T-helper 1 cell treated with Interleukin-12 subunit alpha and Interleukin-12 subunit beta and Interleukin-4 antibody, amounts not matched to agents 30 μg/mL and 1 μg/mL, for 36 hours (primary cell): ENCODE data around the gene PARN.

Experiments used
- H3K27ac Mint-ChIP-seq: one replicate; pipeline ENCODE4 v1.8.0; 2021; ENCODE audit warnings: mild to moderate bottlenecking, mixed read lengths
- H3K27me3 Mint-ChIP-seq: one replicate; pipeline ENCODE4 v1.8.0; 2021; ENCODE audit warnings: low read depth, mixed read lengths
- H3K36me3 Mint-ChIP-seq: one replicate; pipeline ENCODE4 v1.8.0; 2021; ENCODE audit warnings: low read depth, mixed read lengths
- H3K4me1 Mint-ChIP-seq: one replicate; pipeline ENCODE4 v1.8.0; 2021; ENCODE audit warnings: low read depth, mixed read lengths
- H3K4me3 Mint-ChIP-seq: one replicate; pipeline ENCODE4 v1.8.0; 2021; ENCODE audit warnings: mild to moderate bottlenecking, moderate library complexity, mixed read lengths
- H3K9me3 Mint-ChIP-seq: one replicate; pipeline ENCODE4 v1.8.0; 2021; ENCODE audit warnings: mixed read lengths

The PARN gene

DNA sequence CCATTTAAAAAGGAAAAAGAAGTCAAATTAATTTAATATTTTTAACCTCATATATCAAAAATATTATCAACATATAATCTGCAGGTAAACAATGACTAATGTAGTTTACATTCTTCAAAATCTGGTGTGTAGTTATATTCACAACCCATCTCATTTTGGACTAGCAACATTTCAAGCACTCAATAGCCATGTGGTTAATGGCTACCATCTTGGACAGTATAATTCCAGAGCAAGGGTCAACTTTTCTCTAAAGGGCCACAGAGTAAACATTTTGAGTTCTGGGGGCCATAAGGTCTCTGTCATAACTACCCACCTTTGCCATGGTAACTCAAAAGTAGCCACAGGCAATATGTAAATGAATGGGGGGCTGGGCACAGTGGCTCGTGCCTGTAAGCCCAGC lies 153.9 kb downstream of the PARN start:
- peaks cover 11% of the 10 kb centered on the region for H3K9me3 Mint-ChIP-seq
- peaks cover 21% of the 10 kb centered on the region for H3K36me3 Mint-ChIP-seq
- no peak overlapping the region for H3K4me3 Mint-ChIP-seq
- H3K4me1 Mint-ChIP-seq, result no peaks in the 10 kb centered on the region
- H3K27me3 Mint-ChIP-seq, result no peaks in the 10 kb centered on the region
- no peak overlapping the region for H3K27ac Mint-ChIP-seq

DNA sequence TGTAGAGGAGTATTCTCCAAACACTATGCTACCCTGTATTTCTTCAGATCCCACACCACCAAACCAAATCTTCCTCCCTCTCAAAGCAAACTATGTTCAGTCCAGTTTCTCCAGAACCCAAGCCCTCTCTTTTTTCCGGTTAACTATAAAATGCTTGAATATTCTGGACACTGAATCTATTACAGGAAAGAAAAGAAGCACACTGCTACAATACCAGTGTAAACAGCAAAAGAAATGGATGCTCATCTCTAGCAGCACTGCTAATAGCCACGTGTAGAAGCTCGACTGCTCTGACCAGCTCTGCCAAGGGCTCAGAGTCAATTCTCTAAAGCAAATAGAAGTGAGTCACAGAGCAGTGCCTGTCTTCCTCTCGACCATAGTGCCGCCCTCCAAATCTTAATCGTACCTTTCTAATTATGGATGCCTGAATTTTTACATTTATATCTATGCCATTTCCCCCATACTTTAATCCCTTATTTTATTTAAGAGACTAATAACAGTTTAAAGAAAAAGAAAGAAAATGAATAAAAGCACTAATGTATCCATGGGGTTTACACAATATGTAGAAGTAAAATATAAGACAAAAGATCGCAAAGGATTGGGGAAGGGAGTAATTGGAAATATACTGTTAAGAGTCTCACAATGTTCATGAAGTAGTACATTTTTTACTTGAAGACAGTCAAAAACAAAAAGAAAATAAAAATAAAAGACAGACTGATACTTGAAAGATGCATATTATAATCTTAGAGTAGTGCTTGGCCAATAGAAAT lies 154.5 kb downstream of the PARN start:
- Mint-ChIP-seq H3K4me3 (no peak overlapping the region), H3K9me3 (peaks cover 11% of the 10 kb centered on the region), H3K4me1 (no peaks in the 10 kb centered on the region), H3K27ac (no peak overlapping the region), H3K36me3 (peaks cover 21% of the 10 kb centered on the region), H3K27me3 (no peaks in the 10 kb centered on the region)

DNA sequence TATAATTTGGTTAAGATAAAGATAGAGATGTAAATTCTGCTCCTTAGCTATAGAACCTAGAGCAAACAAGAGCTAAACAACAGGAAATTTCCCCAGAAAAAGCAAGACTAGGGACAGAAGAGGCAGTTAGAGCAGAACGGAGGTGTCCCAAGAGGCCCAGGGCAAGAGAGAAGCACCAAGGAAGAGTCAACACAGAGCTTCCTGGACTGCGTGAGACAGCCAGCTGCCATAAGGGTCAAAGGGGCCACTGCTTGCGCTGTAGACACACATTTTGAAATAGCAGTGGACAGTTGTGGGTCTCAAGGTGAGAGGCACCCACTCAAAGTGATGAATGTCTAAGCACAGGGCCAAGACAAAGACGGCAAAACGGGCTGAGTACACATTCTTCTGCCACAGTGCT lies 156.6 kb downstream of the PARN start:
- Mint-ChIP-seq H3K4me1 (no peaks in the 10 kb centered on the region), H3K36me3 (peaks cover 9% of the 10 kb centered on the region), H3K4me3 (no peak overlapping the region), H3K9me3 (peaks cover 3% of the 10 kb centered on the region), H3K27me3 (no peaks in the 10 kb centered on the region), H3K27ac (no peak overlapping the region)

DNA sequence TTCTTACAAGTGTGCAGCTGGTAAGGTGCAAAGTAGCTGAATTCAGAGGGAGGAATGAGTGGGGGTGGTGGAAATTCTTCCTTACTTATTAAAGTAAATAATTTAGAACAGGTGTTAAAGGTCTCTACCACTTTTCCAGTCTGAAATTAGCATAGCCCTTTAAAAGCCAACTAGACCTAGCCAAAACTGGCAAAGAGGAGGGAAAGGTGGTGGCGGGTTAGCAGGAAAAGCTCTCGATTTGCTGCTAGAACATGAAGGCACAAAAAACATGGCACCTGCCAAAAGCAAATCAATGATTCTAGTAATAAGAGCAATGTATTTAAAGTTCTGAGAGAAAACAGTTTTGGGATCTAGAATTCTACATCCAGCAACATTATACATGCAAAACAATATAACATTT lies 157.7 kb downstream of the PARN start:
- Mint-ChIP-seq H3K4me1 (no peaks in the 10 kb centered on the region), H3K36me3 (peaks cover 6% of the 10 kb centered on the region), H3K4me3 (no peak overlapping the region), H3K9me3 (no peaks in the 10 kb centered on the region), H3K27ac (no peak overlapping the region), H3K27me3 (no peaks in the 10 kb centered on the region)

DNA sequence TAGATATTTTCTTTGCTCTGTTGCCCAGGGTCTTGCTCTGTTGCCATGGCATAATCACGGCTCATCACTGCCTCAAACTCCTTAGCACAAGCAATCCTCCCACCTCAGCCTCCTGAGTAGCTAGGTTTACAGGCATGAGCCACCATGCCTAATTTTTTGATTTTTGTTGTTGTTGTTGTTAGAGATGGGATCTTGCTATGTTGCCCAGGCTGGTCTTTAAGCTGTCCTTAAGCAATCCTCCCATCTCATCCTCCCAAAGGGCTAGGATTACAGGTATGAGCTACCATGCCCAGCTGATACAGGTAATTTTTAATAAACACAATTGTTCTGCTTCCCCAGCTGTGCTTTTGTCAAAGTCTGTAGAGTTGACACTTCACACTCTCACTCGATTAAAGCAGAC lies 159.3 kb downstream of the PARN start:
- H3K27ac Mint-ChIP-seq, result no peak overlapping the region
- H3K27me3 Mint-ChIP-seq, result no peaks in the 10 kb centered on the region
- H3K9me3 Mint-ChIP-seq, result no peaks in the 10 kb centered on the region
- H3K4me3 Mint-ChIP-seq, result no peak overlapping the region
- H3K4me1 Mint-ChIP-seq, result no peaks in the 10 kb centered on the region
- H3K36me3 Mint-ChIP-seq, result peaks cover 2% of the 10 kb centered on the region

DNA sequence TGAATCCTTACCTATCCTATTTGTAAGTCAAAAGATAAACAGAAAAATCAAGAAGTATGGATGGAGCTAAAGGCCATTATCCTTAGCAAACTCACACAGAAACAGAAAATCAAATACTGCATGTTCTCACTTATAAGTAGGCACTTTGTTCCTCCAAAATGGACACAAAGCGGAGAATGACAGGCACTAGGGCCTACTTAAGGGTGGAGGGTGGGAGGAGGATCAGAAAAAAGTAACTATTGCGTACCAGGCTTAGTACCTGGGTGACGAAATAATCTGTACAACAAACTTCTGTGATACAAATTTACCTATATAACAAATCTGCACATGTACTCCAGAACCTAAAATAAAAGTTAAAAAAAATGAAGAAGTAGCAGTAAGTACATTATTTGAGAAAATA lies 164.3 kb downstream of the PARN start:
- H3K9me3 Mint-ChIP-seq, result peaks cover 19% of the 10 kb centered on the region
- no peaks in the 10 kb centered on the region for H3K27me3 Mint-ChIP-seq
- no peak overlapping the region for H3K4me3 Mint-ChIP-seq
- H3K27ac Mint-ChIP-seq, result no peak overlapping the region
- peaks cover 16% of the 10 kb centered on the region for H3K36me3 Mint-ChIP-seq
- H3K4me1 Mint-ChIP-seq, result peaks cover 3% of the 10 kb centered on the region

DNA sequence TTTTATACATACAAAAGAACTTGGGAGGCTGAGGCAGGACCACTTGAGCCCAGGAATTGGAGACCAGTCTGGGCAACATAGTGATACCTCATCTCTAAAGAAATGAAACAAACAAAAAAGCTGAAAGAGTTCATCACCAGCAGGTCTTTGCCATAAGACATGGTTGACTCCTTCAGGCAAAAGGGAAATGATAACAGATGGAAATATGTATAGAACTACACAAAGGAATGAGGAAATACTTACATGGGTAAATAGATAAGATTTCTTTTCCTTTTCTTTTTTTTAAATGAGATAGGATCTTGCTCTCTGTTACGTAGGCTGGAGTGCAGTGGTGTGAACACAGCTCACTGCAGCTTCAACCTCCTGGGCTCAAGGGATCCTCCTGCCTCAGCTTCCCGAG lies 165.3 kb downstream of the PARN start:
- Mint-ChIP-seq H3K4me1 (peaks cover 3% of the 10 kb centered on the region), H3K9me3 (peaks cover 19% of the 10 kb centered on the region), H3K36me3 (peaks cover 16% of the 10 kb centered on the region), H3K4me3 (no peak overlapping the region), H3K27ac (no peak overlapping the region), H3K27me3 (no peaks in the 10 kb centered on the region)

DNA sequence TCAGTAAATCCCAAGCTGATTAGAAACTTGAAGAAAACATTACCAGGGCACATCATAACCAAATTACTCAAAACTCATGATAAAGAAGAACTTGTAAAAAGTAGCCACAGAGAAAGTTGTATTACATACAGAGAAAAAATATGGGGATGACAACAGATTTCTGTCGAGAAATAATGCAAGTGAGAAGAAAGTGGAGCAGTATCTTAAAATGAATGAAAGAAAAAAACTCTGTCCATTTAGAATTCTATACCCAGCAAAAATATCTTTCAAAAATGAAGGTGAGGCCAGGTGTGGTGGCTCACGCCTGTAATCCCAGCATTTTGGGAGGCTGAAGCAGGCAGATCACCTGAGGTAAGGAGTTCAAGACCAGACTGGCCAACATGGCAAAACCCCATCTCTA lies 165.9 kb downstream of the PARN start:
- H3K36me3 Mint-ChIP-seq, result peaks cover 16% of the 10 kb centered on the region
- H3K4me3 Mint-ChIP-seq, result no peak overlapping the region
- H3K27me3 Mint-ChIP-seq, result no peaks in the 10 kb centered on the region

DNA sequence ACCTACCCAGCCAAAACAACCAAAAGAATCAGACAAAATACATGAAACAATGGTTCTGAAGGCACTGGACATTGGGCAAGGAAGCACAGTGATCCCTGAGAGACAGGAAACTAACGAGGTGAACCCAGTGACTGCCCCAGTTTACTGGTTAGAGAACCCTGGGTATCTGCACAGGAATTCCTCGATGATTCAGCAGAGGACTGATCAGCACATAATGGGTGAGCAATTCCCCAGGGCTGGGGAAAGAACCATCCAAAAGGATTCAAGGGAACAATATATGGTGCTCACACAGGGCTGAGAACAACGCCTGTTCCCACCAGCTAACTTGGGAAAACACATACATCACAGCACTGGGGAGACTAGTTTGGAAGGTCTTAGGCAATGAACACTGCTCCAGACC lies 167.2 kb downstream of the PARN start:
- Mint-ChIP-seq H3K4me3 (no peak overlapping the region), H3K27ac (no peak overlapping the region), H3K9me3 (peaks cover 19% of the 10 kb centered on the region), H3K4me1 (peaks cover 3% of the 10 kb centered on the region), H3K36me3 (peaks cover 18% of the 10 kb centered on the region), H3K27me3 (no peaks in the 10 kb centered on the region)

More for the DNA sequence above, 165.9 kb downstream of the PARN start:
- peaks cover 3% of the 10 kb centered on the region for H3K4me1 Mint-ChIP-seq
- H3K27ac Mint-ChIP-seq, result no peak overlapping the region
- H3K9me3 Mint-ChIP-seq, result peaks cover 19% of the 10 kb centered on the region

DNA sequence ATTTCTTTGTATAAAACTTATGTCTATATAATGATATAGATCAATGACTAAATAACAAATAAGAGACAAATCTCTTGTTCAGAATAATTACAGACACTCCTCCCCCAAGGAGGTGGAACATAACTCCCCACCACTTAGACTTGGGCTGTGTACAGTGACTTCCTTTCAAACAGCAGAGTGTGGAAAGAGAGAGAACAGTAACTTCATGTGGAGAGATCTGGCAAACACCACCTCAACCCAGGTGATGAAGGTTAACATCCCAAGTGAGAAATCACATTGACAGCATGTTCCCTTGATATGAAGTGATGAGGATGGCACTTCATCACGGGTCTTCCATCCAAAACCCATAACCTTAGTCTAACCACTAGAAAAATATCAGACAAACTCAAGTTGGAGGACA lies 169.3 kb downstream of the PARN start:
- no peak overlapping the region for H3K4me3 Mint-ChIP-seq
- H3K27me3 Mint-ChIP-seq, result no peaks in the 10 kb centered on the region
- H3K4me1 Mint-ChIP-seq, result peaks cover 3% of the 10 kb centered on the region
- H3K27ac Mint-ChIP-seq, result no peak overlapping the region
- H3K36me3 Mint-ChIP-seq, result peaks cover 18% of the 10 kb centered on the region
- peaks cover 19% of the 10 kb centered on the region for H3K9me3 Mint-ChIP-seq

DNA sequence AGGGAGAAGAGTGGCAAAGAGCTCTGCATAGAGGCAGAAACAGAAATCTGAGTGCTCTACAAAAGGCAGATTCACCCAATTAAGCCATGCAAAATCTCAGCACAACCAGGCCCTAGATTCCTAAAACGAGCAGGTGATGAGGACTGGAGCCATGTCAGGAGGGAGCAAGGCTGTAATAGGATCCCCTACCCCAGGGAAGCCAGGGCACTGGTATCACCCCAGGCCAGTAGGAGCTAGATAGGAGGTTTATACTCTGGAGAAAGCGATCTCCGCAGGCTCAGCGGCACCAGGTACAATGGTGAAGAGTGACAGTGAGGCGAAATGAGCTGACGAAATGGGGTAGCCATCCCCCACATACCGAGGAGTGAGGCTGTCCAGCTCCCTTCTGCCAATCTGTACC lies 171.5 kb downstream of the PARN start:
- Mint-ChIP-seq H3K9me3 (peaks cover 12% of the 10 kb centered on the region), H3K27me3 (no peaks in the 10 kb centered on the region), H3K27ac (no peak overlapping the region), H3K36me3 (peaks cover 12% of the 10 kb centered on the region), H3K4me1 (peaks cover 3% of the 10 kb centered on the region), H3K4me3 (no peak overlapping the region)

DNA sequence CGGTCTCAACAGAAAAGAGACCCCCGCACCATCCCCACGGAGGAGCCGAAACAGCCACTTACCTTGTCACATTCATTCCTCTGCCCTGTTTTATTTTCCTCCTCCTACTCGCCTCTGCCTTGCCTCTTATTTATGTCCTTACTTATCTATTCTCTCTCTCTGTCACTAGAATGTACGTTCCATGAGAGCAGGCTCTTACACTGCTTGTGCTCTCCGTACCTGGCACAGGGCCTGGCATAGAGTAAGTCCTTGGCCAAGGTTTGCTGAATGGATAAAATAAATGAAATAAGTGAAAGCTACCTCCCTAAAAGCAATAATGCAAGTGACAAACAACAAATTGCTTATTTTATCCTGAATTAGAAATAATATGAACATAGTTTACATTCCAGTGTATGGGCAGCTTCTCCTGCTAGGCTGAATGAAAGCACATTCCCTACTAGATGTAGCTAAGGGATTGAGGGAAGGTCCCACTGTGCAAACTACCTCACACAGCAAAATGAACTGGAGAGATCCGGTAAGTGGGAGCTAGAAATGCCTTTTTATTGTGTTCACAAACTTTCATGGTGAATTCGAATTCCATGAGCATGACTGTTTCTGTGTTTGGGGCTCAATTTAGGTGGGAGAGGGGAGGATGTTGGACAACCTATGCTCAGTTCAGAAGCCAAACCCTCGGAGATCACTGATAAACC lies 173.1 kb downstream of the PARN start:
- Mint-ChIP-seq H3K9me3 (no peaks in the 10 kb centered on the region), H3K4me3 (no peak overlapping the region), H3K27ac (no peak overlapping the region), H3K4me1 (peaks cover 2% of the 10 kb centered on the region), H3K27me3 (no peaks in the 10 kb centered on the region), H3K36me3 (peaks cover 6% of the 10 kb centered on the region)

DNA sequence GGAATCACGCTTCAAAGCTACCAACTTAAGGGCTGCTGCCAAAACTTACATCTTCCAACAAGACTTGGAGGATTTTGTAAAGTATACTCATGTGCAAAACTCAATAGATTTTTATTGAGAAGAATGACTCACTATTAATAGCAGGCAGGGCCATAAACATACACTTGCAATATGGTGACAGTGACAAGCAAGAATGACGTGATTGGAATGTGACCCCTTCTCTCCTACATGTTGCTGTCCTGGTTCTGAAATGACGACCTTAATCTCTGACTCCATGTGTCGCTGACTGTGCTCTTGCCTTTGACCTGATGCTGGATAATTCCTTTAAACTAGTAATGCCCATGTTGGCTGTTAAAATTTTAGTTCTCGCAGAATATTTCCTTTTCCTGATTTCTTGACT lies 174.5 kb downstream of the PARN start:
- H3K36me3 Mint-ChIP-seq, result peaks cover 3% of the 10 kb centered on the region
- H3K9me3 Mint-ChIP-seq, result no peaks in the 10 kb centered on the region
- H3K4me3 Mint-ChIP-seq, result no peak overlapping the region
- no peaks in the 10 kb centered on the region for H3K4me1 Mint-ChIP-seq
- H3K27ac Mint-ChIP-seq, result no peak overlapping the region
- no peaks in the 10 kb centered on the region for H3K27me3 Mint-ChIP-seq

DNA sequence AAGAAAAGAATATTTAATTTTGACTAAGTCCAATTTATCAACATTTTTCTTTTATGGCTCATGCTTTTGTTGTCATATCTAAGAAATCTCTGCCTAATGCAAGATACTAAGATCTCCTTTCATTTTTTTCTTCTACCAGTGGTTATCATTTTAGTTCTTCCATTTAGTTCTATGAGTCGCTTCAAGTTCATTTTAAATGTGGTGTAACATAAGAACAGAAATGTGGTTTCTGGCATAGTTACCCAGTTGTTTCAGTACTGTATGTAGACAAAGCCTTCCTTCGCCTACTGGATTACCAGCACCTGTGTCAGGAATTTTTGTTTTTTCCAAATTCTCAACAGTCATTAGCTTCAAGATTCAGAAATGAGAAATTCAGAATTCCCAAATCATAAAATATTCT lies 175.7 kb downstream of the PARN start:
- H3K36me3 Mint-ChIP-seq, result peaks cover 3% of the 10 kb centered on the region
- no peaks in the 10 kb centered on the region for H3K9me3 Mint-ChIP-seq
- H3K27ac Mint-ChIP-seq, result no peak overlapping the region
- no peaks in the 10 kb centered on the region for H3K27me3 Mint-ChIP-seq
- no peak overlapping the region for H3K4me3 Mint-ChIP-seq
- no peaks in the 10 kb centered on the region for H3K4me1 Mint-ChIP-seq

DNA sequence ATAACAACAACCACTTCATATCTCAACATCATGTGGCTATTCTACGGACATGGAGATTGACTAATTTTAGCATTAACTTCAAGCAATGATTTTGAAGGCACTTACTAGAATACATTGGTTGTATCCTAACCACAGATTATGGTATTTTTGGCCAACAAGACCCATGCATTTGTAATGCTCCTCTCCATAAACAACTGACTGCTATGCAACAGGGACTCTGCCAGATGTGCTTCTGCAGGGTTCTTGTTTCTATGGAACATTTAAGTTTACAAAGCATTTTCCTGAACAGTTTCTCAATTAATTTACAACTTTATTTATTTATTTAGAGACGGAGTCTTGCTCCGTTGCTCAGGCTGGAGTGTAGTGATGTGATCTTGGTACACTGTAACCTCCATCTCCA lies 178.0 kb downstream of the PARN start:
- H3K9me3 Mint-ChIP-seq, result no peaks in the 10 kb centered on the region
- no peak overlapping the region for H3K4me3 Mint-ChIP-seq
- H3K27me3 Mint-ChIP-seq, result no peaks in the 10 kb centered on the region
- H3K27ac Mint-ChIP-seq, result no peak overlapping the region
- no peaks in the 10 kb centered on the region for H3K4me1 Mint-ChIP-seq
- H3K36me3 Mint-ChIP-seq, result peaks cover 1% of the 10 kb centered on the region
